Muscle layer of duodenum (tissue), 2 donors: ENCODE results near the gene SOX10.

ENCODE experiments used
- H3K27ac ChIP-seq: one replicate; pipeline ENCODE4 v1.7.0; 2013; ENCODE audit warnings: mild to moderate bottlenecking, low read length
- H3K27me3 ChIP-seq: one replicate; pipeline ENCODE4 v1.7.0; 2013; ENCODE audit warnings: low read depth, mild to moderate bottlenecking, control low read depth, low read length
- H3K36me3 ChIP-seq, 2 donors: one replicate each; pipeline ENCODE4 v1.7.0; 2013; ENCODE audit warnings: low read length in 2 of 2, control low read depth in 1 of 2, mild to moderate bottlenecking in 1 of 2; ENCODE audit not compliant: insufficient read depth in 2 of 2, control insufficient read depth in 1 of 2
- H3K4me1 ChIP-seq, 2 donors: one replicate each; pipeline ENCODE4 v1.7.0; 2013; ENCODE audit warnings: low read length in 2 of 2, mild to moderate bottlenecking in 2 of 2, control low read depth in 1 of 2, moderate library complexity in 1 of 2; ENCODE audit not compliant: insufficient read depth in 2 of 2, control insufficient read depth in 1 of 2
- H3K4me3 ChIP-seq, 2 donors: one replicate each; pipeline ENCODE4 v1.7.0; 2013; ENCODE audit warnings: low read length in 2 of 2, low read depth in 1 of 2, mild to moderate bottlenecking in 1 of 2
- H3K9me3 ChIP-seq, 2 donors: one replicate each; pipeline ENCODE4 v1.7.0; 2013; ENCODE audit warnings: low read length in 2 of 2, control low read depth in 1 of 2, mild to moderate bottlenecking in 1 of 2; ENCODE audit not compliant: control insufficient read depth in 1 of 2
- donor health status: healthy.

Gene SOX10

GRCh38 chr22:37932401-37932800 is 52.0 kb downstream of the SOX10 start:
- Histone ChIP-seq H3K36me3 (peaks cover 30 to 58% of the 10 kb centered on the region in 2 donors), H3K27ac (no peak overlapping the region), H3K27me3 (no peaks in the 10 kb centered on the region), H3K4me1 (peaks cover 5 to 31% of the 10 kb centered on the region in 2 donors), H3K4me3 (no peak overlapping the region), H3K9me3 (no peaks in the 10 kb centered on the region)

- Histone ChIP-seq H3K27me3 (no peaks in the 10 kb centered on the region), H3K36me3 (peaks cover 28 to 58% of the 10 kb centered on the region in 2 donors), H3K4me3 (no peak overlapping the region), H3K4me1 (peaks cover 5 to 31% of the 10 kb centered on the region in 2 donors), H3K27ac (no peak overlapping the region), H3K9me3 (no peaks in the 10 kb centered on the region)
Measured at GRCh38 chr22:37931893-37932389, 52.4 kb downstream of the SOX10 start.

GRCh38 chr22:37930952-37931440 is 53.4 kb downstream of the SOX10 start:
- no peaks in the 10 kb centered on the region for H3K9me3 ChIP-seq
- no peak overlapping the region for H3K4me3 ChIP-seq
- peaks cover 32 to 62% of the 10 kb centered on the region in 2 donors for H3K36me3 ChIP-seq
- H3K4me1 ChIP-seq = peaks cover 5 to 36% of the 10 kb centered on the region in 2 donors
- H3K27me3 ChIP-seq = no peaks in the 10 kb centered on the region
- H3K27ac ChIP-seq = no peak overlapping the region

- Histone ChIP-seq H3K4me1 (peaks cover 5 to 36% of the 10 kb centered on the region in 2 donors), H3K9me3 (no peaks in the 10 kb centered on the region), H3K27me3 (no peaks in the 10 kb centered on the region), H3K27ac (no peak overlapping the region), H3K36me3 (peaks cover 38 to 68% of the 10 kb centered on the region in 2 donors), H3K4me3 (no peak overlapping the region)
Measured at GRCh38 chr22:37930270-37930951, 53.9 kb downstream of the SOX10 start.

GRCh38 chr22:37929390-37929789 is 55.0 kb downstream of the SOX10 start:
- Histone ChIP-seq H3K27ac (no peak overlapping the region), H3K9me3 (no peaks in the 10 kb centered on the region), H3K4me3 (no peak overlapping the region), H3K27me3 (no peaks in the 10 kb centered on the region), H3K4me1 (peaks cover 5 to 43% of the 10 kb centered on the region in 2 donors), H3K36me3 (peaks cover 46 to 77% of the 10 kb centered on the region in 2 donors)

GRCh38 chr22:37927637-37927936 is 56.8 kb downstream of the SOX10 start:
- Histone ChIP-seq H3K27me3 (no peaks in the 10 kb centered on the region), H3K9me3 (no peaks in the 10 kb centered on the region), H3K27ac (no peak overlapping the region), H3K4me1 (peaks cover 0 to 26% of the 10 kb centered on the region in 2 donors), H3K36me3 (peaks cover 46 to 79% of the 10 kb centered on the region in 2 donors), H3K4me3 (no peak overlapping the region)

GRCh38 chr22:37926771-37927636 is 57.4 kb downstream of the SOX10 start:
- Histone ChIP-seq H3K9me3 (no peaks in the 10 kb centered on the region), H3K4me3 (no peak overlapping the region), H3K4me1 (peaks cover 0 to 26% of the 10 kb centered on the region in 2 donors), H3K36me3 (peaks cover 42 to 76% of the 10 kb centered on the region in 2 donors), H3K27me3 (no peaks in the 10 kb centered on the region), H3K27ac (no peak overlapping the region)

- no peak overlapping the region for H3K27ac ChIP-seq
- no peaks in the 10 kb centered on the region for H3K9me3 ChIP-seq
- H3K36me3 ChIP-seq = peaks cover 40 to 75% of the 10 kb centered on the region in 2 donors
- H3K27me3 ChIP-seq = no peaks in the 10 kb centered on the region
- peaks cover 0 to 21% of the 10 kb centered on the region in 2 donors for H3K4me1 ChIP-seq
- no peak overlapping the region for H3K4me3 ChIP-seq
Measured at GRCh38 chr22:37926358-37926757, 58.0 kb downstream of the SOX10 start.

- H3K27me3 ChIP-seq = no peaks in the 10 kb centered on the region
- no peak overlapping the region for H3K4me3 ChIP-seq
- peaks cover 40 to 74% of the 10 kb centered on the region in 2 donors for H3K36me3 ChIP-seq
- peaks cover 0 to 19% of the 10 kb centered on the region in 2 donors for H3K4me1 ChIP-seq
- no peaks in the 10 kb centered on the region for H3K9me3 ChIP-seq
- no peak overlapping the region for H3K27ac ChIP-seq
Measured at GRCh38 chr22:37925767-37926166, 58.6 kb downstream of the SOX10 start.

GRCh38 chr22:37925330-37925729 is 59.0 kb downstream of the SOX10 start:
- Histone ChIP-seq H3K36me3 (peaks cover 40 to 72% of the 10 kb centered on the region in 2 donors), H3K4me1 (peaks cover 0 to 17% of the 10 kb centered on the region in 2 donors), H3K9me3 (no peaks in the 10 kb centered on the region), H3K27ac (no peak overlapping the region), H3K27me3 (no peaks in the 10 kb centered on the region), H3K4me3 (no peak overlapping the region)

- H3K27ac ChIP-seq = no peak overlapping the region
- no peaks in the 10 kb centered on the region for H3K27me3 ChIP-seq
- H3K36me3 ChIP-seq = peaks cover 36 to 76% of the 10 kb centered on the region in 2 donors
- H3K9me3 ChIP-seq = no peaks in the 10 kb centered on the region
- H3K4me1 ChIP-seq = peaks cover 0 to 12% of the 10 kb centered on the region in 2 donors
- H3K4me3 ChIP-seq = no peak overlapping the region
Measured at GRCh38 chr22:37924386-37925065, 59.8 kb downstream of the SOX10 start.
